GM12874 (cell line): ENCODE measurements around the gene RRBP1.

Experiments used
- TF ChIP-seq, protein P1 (sequence below): IDR thresholded peaks from 2 replicates; pipeline ENCODE4 v1.5.1; 2011; ENCODE audit warnings: low read depth, mild to moderate bottlenecking, control low read depth, low read length, moderate library complexity; ENCODE audit not compliant: insufficient read depth

The RRBP1 gene

DNA sequence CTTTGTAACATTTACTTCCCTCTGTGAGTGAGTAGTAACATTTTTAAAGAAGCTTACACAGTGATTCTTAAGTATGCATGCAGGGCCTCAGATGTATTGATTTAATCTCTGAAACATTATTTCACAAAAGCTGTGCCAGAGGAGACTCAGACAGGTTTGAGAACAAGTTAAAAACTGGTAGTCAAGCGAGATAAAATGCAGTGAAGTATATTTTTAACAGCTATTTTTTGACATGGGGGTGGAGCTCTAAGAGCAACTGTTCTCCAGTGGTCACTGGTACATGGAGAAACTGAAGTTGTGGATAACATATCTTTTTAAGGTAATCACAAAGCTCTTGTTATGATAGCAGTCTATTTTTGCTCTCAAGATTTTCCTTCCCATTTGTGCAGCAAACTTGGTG, 91.8 kb downstream of the RRBP1 start:
- TF ChIP-seq, protein P1, sequence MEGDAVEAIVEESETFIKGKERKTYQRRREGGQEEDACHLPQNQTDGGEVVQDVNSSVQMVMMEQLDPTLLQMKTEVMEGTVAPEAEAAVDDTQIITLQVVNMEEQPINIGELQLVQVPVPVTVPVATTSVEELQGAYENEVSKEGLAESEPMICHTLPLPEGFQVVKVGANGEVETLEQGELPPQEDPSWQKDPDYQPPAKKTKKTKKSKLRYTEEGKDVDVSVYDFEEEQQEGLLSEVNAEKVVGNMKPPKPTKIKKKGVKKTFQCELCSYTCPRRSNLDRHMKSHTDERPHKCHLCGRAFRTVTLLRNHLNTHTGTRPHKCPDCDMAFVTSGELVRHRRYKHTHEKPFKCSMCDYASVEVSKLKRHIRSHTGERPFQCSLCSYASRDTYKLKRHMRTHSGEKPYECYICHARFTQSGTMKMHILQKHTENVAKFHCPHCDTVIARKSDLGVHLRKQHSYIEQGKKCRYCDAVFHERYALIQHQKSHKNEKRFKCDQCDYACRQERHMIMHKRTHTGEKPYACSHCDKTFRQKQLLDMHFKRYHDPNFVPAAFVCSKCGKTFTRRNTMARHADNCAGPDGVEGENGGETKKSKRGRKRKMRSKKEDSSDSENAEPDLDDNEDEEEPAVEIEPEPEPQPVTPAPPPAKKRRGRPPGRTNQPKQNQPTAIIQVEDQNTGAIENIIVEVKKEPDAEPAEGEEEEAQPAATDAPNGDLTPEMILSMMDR = no peak

DNA sequence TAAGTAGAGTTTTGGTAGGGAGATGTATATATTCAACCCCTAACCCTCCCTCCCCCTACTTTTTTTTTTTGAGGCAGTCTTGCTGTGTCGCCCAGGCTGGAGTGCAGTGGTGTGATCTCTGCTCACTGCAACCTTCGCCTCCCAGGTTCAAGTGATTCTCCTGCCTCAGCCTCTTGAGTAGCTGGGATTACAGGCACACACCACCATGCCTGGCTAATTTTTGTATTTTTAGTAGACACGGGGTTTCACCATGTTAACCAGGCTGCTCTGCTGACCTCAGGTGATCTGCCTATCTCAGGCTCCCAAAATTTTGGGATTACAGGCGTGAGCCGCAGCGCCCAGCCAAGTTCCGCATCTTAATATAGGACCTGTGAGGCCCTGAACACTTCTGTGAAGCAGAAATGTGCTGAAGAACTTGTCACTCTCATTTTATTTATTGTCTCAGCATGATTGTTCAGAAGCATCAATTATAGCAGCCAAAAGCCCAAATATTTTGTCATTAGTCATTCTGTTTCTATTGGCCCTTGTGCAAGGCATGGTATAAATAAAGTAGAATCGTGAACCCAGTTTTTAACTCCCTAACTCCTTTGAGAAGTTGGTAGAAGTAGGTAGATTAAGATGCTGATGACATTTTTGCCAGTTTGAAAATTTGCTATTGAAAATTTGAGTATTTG, 92.7 kb downstream of the RRBP1 start:
- TF ChIP-seq, protein P1 = no peak

DNA sequence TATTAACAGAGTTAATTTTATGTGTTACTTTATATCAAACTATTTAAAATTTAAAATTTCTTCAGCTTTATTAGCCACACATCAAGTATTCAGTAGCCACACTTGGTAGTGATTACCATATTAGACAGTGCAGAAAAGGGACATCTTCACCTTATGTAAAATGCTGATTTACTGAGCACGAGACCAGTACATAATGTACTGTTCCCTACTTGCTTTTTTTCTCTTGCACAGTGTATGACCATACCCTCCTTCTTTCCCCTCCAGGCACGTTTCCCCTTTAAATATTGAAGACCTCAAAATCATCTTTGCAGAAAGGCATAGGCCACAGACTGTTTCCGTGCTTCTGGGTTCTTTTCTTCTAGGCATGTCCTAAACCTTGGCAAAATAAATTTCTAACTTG, 94.2 kb downstream of the RRBP1 start:
- TF ChIP-seq, protein P1 = no peak

DNA sequence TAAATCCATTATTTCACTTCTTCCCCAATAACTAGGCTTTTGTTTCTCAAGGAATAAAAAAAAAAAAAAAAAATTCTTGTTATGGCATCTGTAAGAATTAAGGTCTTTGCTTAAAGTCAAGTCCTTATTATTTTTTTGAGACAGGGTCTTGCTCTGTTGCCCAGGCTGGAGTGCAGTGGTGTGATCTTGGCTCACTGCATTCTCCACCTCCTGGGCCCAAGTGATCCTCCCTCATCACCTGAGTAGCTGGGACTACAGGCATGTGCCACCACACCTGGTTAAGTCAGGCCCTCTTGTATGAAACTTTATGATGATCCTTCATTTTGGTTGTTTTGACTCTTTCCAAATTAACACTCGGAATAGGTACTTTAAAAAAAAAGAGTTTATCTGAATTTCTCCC, 94.9 kb downstream of the RRBP1 start:
- TF ChIP-seq, protein P1 = no peak

DNA sequence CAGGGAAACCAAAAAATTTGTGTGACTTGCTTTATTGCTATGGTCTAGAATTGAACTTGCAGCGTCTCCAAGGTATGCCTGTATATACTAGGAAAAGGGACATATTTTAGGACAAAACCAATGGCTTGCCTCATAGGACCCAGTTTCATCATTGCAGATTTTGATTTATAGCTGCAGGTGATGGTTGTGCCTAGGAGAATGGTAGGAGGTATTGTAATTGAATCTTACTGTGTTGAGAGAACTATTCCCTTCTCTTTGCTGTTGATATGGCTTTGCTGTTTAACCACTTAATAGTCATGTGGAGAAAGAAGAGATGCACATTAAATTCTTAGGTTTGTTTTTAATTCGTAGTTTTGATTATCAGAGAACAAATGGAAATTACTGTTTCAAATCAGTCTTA, 95.8 kb downstream of the RRBP1 start:
- TF ChIP-seq, protein P1 = no peak

DNA sequence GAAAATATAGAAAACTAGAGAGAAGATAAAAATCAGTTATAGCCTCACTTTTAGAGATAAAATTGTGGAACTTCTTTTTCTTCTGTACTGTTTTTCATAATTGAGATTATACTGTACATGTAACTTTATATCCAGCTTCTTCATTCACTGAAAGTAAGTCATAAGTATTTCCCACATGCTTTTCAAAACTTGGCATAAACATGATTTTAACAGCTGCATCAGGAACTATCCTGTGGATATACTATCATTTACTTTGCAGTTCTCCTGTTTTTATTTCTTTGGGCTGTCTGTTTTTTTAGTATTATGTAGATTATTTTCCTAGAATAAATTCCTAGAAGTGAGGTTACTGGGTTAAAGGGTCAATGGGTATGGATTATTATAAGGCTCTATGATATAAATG, 97.4 kb downstream of the RRBP1 start:
- TF ChIP-seq, protein P1 = no peak

DNA sequence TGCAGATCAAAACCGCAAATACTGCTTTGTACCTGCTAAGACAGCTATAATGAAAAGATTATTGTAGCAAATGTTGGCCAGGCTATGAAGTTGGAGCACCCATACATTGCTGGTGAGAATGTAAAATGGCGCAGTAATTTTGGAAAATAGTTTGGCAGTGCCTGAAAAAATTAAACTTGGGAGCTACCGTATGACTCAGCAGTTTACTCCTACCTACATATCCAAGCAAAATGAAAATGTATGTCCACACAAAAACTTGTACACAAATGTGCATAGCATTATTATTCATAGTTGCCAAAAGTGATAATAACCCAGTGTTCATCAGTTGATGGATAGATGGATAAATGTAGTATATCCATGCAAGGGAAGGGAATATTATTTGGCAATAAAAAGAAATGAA, 98.9 kb downstream of the RRBP1 start:
- TF ChIP-seq, protein P1 = no peak

DNA sequence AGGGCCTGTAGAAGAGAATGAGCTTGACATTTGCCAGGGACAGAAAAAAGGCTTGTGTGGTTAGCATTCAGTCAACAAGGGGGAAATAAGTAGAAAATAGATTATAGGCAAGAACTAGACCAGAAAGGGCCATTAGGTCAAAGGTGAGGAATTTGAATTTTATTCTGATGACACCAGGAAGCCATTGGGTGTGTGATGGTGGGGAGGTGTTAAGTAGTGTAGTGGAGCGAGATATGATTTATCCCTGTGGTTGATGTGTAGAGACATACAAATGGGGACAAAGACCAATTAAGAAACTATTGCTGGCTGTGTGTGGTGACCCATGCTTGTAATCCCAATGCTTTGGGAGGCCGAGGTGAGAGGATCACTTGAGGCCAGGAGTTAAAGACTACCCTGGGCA, 101.1 kb downstream of the RRBP1 start:
- TF ChIP-seq, protein P1 = no peak
